GM21619 (cell line): ENCODE data around the gene ETS1.

Experiments used
- ATAC-seq: cut with Tn5 transposase; IDR thresholded peaks from one replicate; pipeline ENCODE4 v1.9.1; 2021; ENCODE audit not compliant: unreplicated experiment

The ETS1 gene

GRCh38 chr11:128544471-128545051, 42.8 kb downstream of the ETS1 start:
- ATAC-seq, result no peak

- no peak for ATAC-seq
Observed at GRCh38 chr11:128540469-128540868, 46.9 kb downstream of the ETS1 start.

- ATAC-seq, result no peak
Observed at GRCh38 chr11:128536506-128536905, 50.9 kb downstream of the ETS1 start.

- ATAC-seq, result no peak
Observed at GRCh38 chr11:128535468-128536457, 51.6 kb downstream of the ETS1 start.

GRCh38 chr11:128533472-128533871, 53.9 kb downstream of the ETS1 start:
- no peak for ATAC-seq

- no peak for ATAC-seq
Observed at GRCh38 chr11:128532572-128533091, 54.7 kb downstream of the ETS1 start.

- no peak for ATAC-seq
Observed at GRCh38 chr11:128532016-128532571, 55.3 kb downstream of the ETS1 start.

- ATAC-seq, result no peak
Observed at GRCh38 chr11:128531588-128531987, 55.8 kb downstream of the ETS1 start.

GRCh38 chr11:128530118-128531074, 57.0 kb downstream of the ETS1 start:
- ATAC-seq, result no peak

- no peak for ATAC-seq
Observed at GRCh38 chr11:128528294-128528693, 59.1 kb downstream of the ETS1 start.

GRCh38 chr11:128527046-128527445, 60.3 kb downstream of the ETS1 start:
- no peak for ATAC-seq

- ATAC-seq, result no peak
Observed at GRCh38 chr11:128525411-128526243, 61.7 kb downstream of the ETS1 start.

- ATAC-seq, result no peak
Observed at GRCh38 chr11:128524172-128524571, 63.2 kb downstream of the ETS1 start.

GRCh38 chr11:128523641-128524040, 63.7 kb downstream of the ETS1 start:
- ATAC-seq, result no peak

GRCh38 chr11:128522943-128523518, 64.3 kb downstream of the ETS1 start:
- no peak for ATAC-seq

- ATAC-seq, result peak; percentile 71
Observed at GRCh38 chr11:128522055-128522942, 65.1 kb downstream of the ETS1 start.

GRCh38 chr11:128521682-128522054, 65.7 kb downstream of the ETS1 start:
- ATAC-seq, result no peak

- no peak for ATAC-seq
Observed at GRCh38 chr11:128520888-128521681, 66.3 kb downstream of the ETS1 start.
